GM20431 (cell line): Measurements from ENCODE around the gene PITPNM3.
"Not testable (repeated sequence)": the region's sequence is repeated elsewhere in the genome, so short reads cannot be mapped to it uniquely, and the experiment has no call there.

ENCODE experiments used
- in situ Hi-C: fragments of 300-500 bp; cut with MseI, MboI; formaldehyde crosslinking; loops from one replicate; pipeline ENCODE4 v1.15.0; 2020; ENCODE audit warnings: low sequenced_read_pairs; ENCODE audit not compliant: unreplicated experiment

Gene PITPNM3

GRCh38 chr17:6556121-6557039 lies at the start of gene PITPNM3:
TSS of gene PITPNM3 (minus strand) at chr17:6556555. CDS start at chr17:6556406, 149 bp downstream.
- in situ Hi-C loops: no loop called here

- in situ Hi-C loops: no loop called here
These were observed 48.8 kb upstream of the PITPNM3 start for GRCh38 chr17:6605142-6605541.

GRCh38 chr17:6603744-6604325 lies 47.5 kb upstream of the PITPNM3 start:
- in situ Hi-C loops: no loop called here

- in situ Hi-C loops: no loop called here
These were observed 45.8 kb upstream of the PITPNM3 start for GRCh38 chr17:6602141-6602540.

GRCh38 chr17:6599364-6599763 lies 43.0 kb upstream of the PITPNM3 start:
- in situ Hi-C loops: no loop called here

GRCh38 chr17:6597727-6598126 lies 41.4 kb upstream of the PITPNM3 start:
- in situ Hi-C loops: no loop called here

- in situ Hi-C loops: no loop called here
These were observed 40.6 kb upstream of the PITPNM3 start for GRCh38 chr17:6596941-6597340.

- in situ Hi-C loops: no loop called here
These were observed 40.2 kb upstream of the PITPNM3 start for GRCh38 chr17:6596511-6596910.

- in situ Hi-C loops: no loop called here
These were observed 39.7 kb upstream of the PITPNM3 start for GRCh38 chr17:6596081-6596480.

- in situ Hi-C loops: not testable (repeated sequence)
These were observed 37.0 kb upstream of the PITPNM3 start for GRCh38 chr17:6593371-6593770.

- in situ Hi-C loops: no loop called here
These were observed 35.8 kb upstream of the PITPNM3 start for GRCh38 chr17:6592173-6592572.

GRCh38 chr17:6591599-6592158 lies 35.3 kb upstream of the PITPNM3 start:
- in situ Hi-C loops: no loop called here

GRCh38 chr17:6589266-6589946 lies 33.1 kb upstream of the PITPNM3 start:
- in situ Hi-C loops: no loop called here

GRCh38 chr17:6588165-6588564 lies 31.8 kb upstream of the PITPNM3 start:
- in situ Hi-C loops: no loop called here

- in situ Hi-C loops: no loop called here
These were observed 31.0 kb upstream of the PITPNM3 start for GRCh38 chr17:6587310-6587709.

GRCh38 chr17:6583411-6583810 lies 27.1 kb upstream of the PITPNM3 start:
- in situ Hi-C loops: no loop called here

- in situ Hi-C loops: no loop called here
These were observed 24.3 kb upstream of the PITPNM3 start for GRCh38 chr17:6580625-6581024.

- in situ Hi-C loops: no loop called here
These were observed 22.1 kb upstream of the PITPNM3 start for GRCh38 chr17:6578491-6578890.

GRCh38 chr17:6577686-6578263 lies 21.4 kb upstream of the PITPNM3 start:
- in situ Hi-C loops: no loop called here

GRCh38 chr17:6576038-6576785 lies 19.9 kb upstream of the PITPNM3 start:
- in situ Hi-C loops: no loop called here
